Neural cell (in vitro differentiated cells): ENCODE measurements around the gene HDAC7.

Experiments used
- CTCF ChIP-seq: fragments of 450-650 bp; IDR thresholded peaks from 2 replicates; pipeline ENCODE4 v1.5.1; 2014; ENCODE audit warnings: antibody characterized with exemption, mild to moderate bottlenecking, moderate library complexity; ENCODE audit not compliant: poor library complexity, severe bottlenecking
- EZH2 ChIP-seq: fragments of 200-600, 300-800 bp; shearing (Covaris generic), sonication (generic); IDR thresholded peaks from 2 replicates; pipeline ENCODE4 v1.6.1; 2014; ENCODE audit warnings: antibody characterized with exemption, low read length, borderline replicate concordance, mild to moderate bottlenecking; ENCODE audit not compliant: insufficient read depth, poor library complexity, severe bottlenecking
- POLR2AphosphoS5 ChIP-seq: IDR thresholded peaks from 2 replicates; pipeline ENCODE4 v1.6.1; 2012
- RAD21 ChIP-seq: fragments of 450-650 bp; conservative IDR thresholded peaks from 2 replicates; pipeline ENCODE4 v1.6.1; 2014; ENCODE audit warnings: antibody characterized with exemption, mild to moderate bottlenecking, moderate library complexity
- TAF1 ChIP-seq: IDR thresholded peaks from 2 replicates; pipeline ENCODE4 v1.6.1; 2012; ENCODE audit warnings: low read depth
- TF ChIP-seq, protein P1 (sequence below): IDR thresholded peaks from 2 replicates; pipeline ENCODE4 v1.6.1; 2012; ENCODE audit warnings: borderline replicate concordance

- TF ChIP-seq RAD21 (no peak), CTCF (no peak), TAF1 (no peak), EZH2 (no peak), POLR2AphosphoS5 (no peak)
- TF ChIP-seq, protein P1, sequence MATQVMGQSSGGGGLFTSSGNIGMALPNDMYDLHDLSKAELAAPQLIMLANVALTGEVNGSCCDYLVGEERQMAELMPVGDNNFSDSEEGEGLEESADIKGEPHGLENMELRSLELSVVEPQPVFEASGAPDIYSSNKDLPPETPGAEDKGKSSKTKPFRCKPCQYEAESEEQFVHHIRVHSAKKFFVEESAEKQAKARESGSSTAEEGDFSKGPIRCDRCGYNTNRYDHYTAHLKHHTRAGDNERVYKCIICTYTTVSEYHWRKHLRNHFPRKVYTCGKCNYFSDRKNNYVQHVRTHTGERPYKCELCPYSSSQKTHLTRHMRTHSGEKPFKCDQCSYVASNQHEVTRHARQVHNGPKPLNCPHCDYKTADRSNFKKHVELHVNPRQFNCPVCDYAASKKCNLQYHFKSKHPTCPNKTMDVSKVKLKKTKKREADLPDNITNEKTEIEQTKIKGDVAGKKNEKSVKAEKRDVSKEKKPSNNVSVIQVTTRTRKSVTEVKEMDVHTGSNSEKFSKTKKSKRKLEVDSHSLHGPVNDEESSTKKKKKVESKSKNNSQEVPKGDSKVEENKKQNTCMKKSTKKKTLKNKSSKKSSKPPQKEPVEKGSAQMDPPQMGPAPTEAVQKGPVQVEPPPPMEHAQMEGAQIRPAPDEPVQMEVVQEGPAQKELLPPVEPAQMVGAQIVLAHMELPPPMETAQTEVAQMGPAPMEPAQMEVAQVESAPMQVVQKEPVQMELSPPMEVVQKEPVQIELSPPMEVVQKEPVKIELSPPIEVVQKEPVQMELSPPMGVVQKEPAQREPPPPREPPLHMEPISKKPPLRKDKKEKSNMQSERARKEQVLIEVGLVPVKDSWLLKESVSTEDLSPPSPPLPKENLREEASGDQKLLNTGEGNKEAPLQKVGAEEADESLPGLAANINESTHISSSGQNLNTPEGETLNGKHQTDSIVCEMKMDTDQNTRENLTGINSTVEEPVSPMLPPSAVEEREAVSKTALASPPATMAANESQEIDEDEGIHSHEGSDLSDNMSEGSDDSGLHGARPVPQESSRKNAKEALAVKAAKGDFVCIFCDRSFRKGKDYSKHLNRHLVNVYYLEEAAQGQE: no peak
These were observed 16.4 kb downstream of the HDAC7 start for GRCh38 chr12:47803191-47803875.
